HepG2 (cell line): Measurements from ENCODE around the gene ZFPM1. TPM values are rescaled to one million over a fixed set of nuclear protein-coding genes. Genes with fewer than 3 reads are reported as not detected.

Source experiments
- CREM ChIP-seq, 2 experiments: sonication (generic) in 1 of 2; formaldehyde crosslinking in 1 of 2; IDR thresholded peaks; 2 replicates each; pipeline versions ENCODE4 v1.4.0 to v1.6.1; 2016 to 2020; ENCODE audit warnings: antibody characterized with exemption in 1 of 2, mild to moderate bottlenecking in 1 of 2, missing genetic modification reagents in 1 of 2
- HDAC1 ChIP-seq: sonication (generic); formaldehyde crosslinking; IDR thresholded peaks from 2 replicates; pipeline ENCODE4 v1.5.1; 2020; ENCODE audit warnings: mild to moderate bottlenecking, missing genetic modification reagents
- POLR2AphosphoS2 ChIP-seq: IDR thresholded peaks from 2 replicates; pipeline ENCODE4 v1.6.1; 2011; ENCODE audit warnings: low read depth, low read length, improper control_type of control experiment
- PRDM10 ChIP-seq: sonication (generic); formaldehyde crosslinking; IDR thresholded peaks from 2 replicates; pipeline ENCODE4 v1.4.0; 2020; ENCODE audit warnings: low read depth, missing genetic modification reagents
- ZFP1 ChIP-seq: IDR thresholded peaks from 2 replicates; pipeline ENCODE4 v1.6.1; 2016
- ZFP62 ChIP-seq: sonication (generic); formaldehyde crosslinking; IDR thresholded peaks from 2 replicates; pipeline ENCODE4 v1.4.0; 2020; ENCODE audit warnings: missing genetic modification reagents
- ZNF557 ChIP-seq: sonication (generic); formaldehyde crosslinking; IDR thresholded peaks from 2 replicates; pipeline ENCODE4 v1.4.0; 2020; ENCODE audit warnings: missing genetic modification reagents
- polyA plus RNA-seq, 8 experiments: library from polyadenylated mRNA; depleted of rRNA in 3 of 8; stranded (reverse) in 7 of 8; unstranded in 1 of 8; fragments of >200 nt; fragmentation: Illumina TruSeq in 4 of 8; extraction: Trizol in 4 of 8; gene quantifications; 2 replicates each; pipeline versions ENCODE4 v1.2.1 to v1.2.3, GENCODE V29; 2011 to 2016; ENCODE audit warnings: low read depth in 4 of 8, missing spikeins in 1 of 8, mixed read lengths in 1 of 8; ENCODE audit not compliant: insufficient read depth in 1 of 8
- total RNA-seq, 5 experiments: library from RNA; depleted of rRNA; stranded (reverse); fragments of >200 nt; fragmentation: Illumina TruSeq; extraction: Trizol; gene quantifications; 2 replicates each; pipeline ENCODE4 v1.2.3, GENCODE V29; 2016; ENCODE audit warnings: low read depth in 1 of 5
- TF ChIP-seq, protein P1 (sequence below): sonication (generic); formaldehyde crosslinking; IDR thresholded peaks from 2 replicates; pipeline ENCODE4 v1.5.0; 2020; ENCODE audit warnings: missing genetic modification reagents
- TF ChIP-seq, protein P2 (sequence below): sonication (generic); formaldehyde crosslinking; IDR thresholded peaks from 2 replicates; pipeline ENCODE4 v1.8.1; 2023; ENCODE audit warnings: mild to moderate bottlenecking, missing genetic modification reagents, borderline replicate concordance

Gene ZFPM1
- total and polyA plus RNA-seq, 2 of the 13 experiments (the other 11 are each of a cell fraction or from before 2014, with no cell fraction given), result 1.3 to 3.8 TPM

DNA sequence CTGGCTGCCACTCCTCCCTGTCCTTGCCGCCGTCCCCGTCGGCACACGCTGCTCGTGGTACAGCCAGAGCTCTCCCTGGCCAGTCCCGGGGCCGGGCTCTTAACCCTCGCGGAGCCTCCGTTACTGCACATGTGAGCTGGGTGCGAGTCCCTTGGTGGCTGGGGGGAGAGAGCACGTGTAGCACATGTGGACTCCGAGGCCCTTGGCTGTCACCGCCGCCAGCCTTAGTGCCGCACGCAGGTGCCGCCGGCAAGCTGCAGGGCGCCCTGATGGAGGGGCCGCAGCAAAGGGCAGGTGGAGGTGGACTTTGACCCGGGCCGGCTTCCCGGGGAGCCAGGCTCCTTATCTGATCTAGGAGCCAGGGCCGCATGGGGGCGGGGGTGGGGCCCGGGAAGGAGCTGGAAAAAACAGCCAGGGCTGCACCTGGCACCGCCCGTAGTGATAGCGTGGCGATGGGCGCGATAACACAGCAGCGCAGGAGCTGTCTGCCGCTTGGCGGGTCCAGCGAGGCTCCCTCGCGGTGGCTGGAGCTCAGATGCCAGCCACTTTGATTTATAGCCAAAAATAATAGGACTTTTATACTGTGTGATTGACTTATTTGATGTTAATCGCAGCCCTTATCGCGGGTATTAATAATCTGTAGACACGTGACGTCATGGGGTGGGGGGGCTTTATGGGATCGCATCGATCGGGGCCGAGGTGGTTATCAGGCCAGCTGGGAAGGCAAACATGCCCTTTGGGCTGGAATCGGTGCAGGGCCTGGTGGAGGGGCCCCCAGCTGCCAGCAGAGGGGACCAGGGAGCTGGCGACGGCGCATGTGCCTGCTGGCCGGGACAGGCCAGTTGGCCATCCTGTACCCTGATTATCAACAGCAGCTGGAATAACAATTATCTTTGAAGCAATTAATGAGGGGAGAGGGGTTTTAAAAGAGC lies 35.1 kb downstream of the ZFPM1 start (continued):
- TF ChIP-seq POLR2AphosphoS2 (no peak), ZNF557 (CRISPR knock-in tag) (peak; percentile 100), ZFP62 (no peak), ZFP1 (peak; percentile 99), HDAC1 (peak; percentile 100), PRDM10 (CRISPR knock-in tag) (peak; percentile 94), CREM (IDR thresholded peaks at IDR 0.05) (peak; percentile 97), CREM (CRISPR knock-in tag; IDR thresholded peaks at IDR 0.05) (no peak)
- TF ChIP-seq, protein P1, sequence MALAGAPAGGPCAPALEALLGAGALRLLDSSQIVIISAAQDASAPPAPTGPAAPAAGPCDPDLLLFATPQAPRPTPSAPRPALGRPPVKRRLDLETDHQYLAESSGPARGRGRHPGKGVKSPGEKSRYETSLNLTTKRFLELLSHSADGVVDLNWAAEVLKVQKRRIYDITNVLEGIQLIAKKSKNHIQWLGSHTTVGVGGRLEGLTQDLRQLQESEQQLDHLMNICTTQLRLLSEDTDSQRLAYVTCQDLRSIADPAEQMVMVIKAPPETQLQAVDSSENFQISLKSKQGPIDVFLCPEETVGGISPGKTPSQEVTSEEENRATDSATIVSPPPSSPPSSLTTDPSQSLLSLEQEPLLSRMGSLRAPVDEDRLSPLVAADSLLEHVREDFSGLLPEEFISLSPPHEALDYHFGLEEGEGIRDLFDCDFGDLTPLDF, result peak; percentile 99
- TF ChIP-seq, protein P2, sequence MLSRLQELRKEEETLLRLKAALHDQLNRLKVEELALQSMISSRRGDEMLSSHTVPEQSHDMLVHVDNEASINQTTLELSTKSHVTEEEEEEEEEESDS (CRISPR knock-in tag), result peak; percentile 99
